ENCODE results near the gene LRRC2.
"Not testable (repeated sequence)": the region's sequence is repeated elsewhere in the genome, so short reads cannot be mapped to it uniquely, and the experiment has no call there.

LRRC2 gene

GRCh38 chr3:46566040-46566641 is at the start of gene LRRC2:
Gene LRRC2, minus strand, starts transcription at chr3:46566302. Its CDS starts 14,711 bp downstream, at chr3:46551591.
- no peak for DNase-seq (ENCODE audit: low read depth)

- no peak for DNase-seq (ENCODE audit: low read depth)
Measured at GRCh38 chr3:46615050-46615775, 49.1 kb upstream of the LRRC2 start.

GRCh38 chr3:46614431-46614830 is 48.3 kb upstream of the LRRC2 start:
- DNase-seq (ENCODE audit: low read depth): no peak

- DNase-seq (ENCODE audit: low read depth): no peak
Measured at GRCh38 chr3:46613313-46614005, 47.4 kb upstream of the LRRC2 start.

GRCh38 chr3:46612324-46612723 is 46.2 kb upstream of the LRRC2 start, which contains the start of gene FAM240A:
Gene FAM240A, plus strand, starts transcription at chr3:46612525. Its CDS starts 159 bp downstream, at chr3:46612684.
- DNase-seq (ENCODE audit: low read depth): no peak

- DNase-seq (ENCODE audit: low read depth): no peak
Measured at GRCh38 chr3:46609944-46610722, 44.0 kb upstream of the LRRC2 start.

- DNase-seq (ENCODE audit: low read depth): no peak
Measured at GRCh38 chr3:46609212-46609721, 43.2 kb upstream of the LRRC2 start.

GRCh38 chr3:46607603-46608028 is 41.5 kb upstream of the LRRC2 start:
- DNase-seq (ENCODE audit: low read depth): no peak

- no peak for DNase-seq (ENCODE audit: low read depth)
Measured at GRCh38 chr3:46604127-46604526, 38.0 kb upstream of the LRRC2 start.

GRCh38 chr3:46603446-46604046 is 37.4 kb upstream of the LRRC2 start:
- DNase-seq (ENCODE audit: low read depth): no peak

GRCh38 chr3:46599590-46599989 is 33.5 kb upstream of the LRRC2 start:
- DNase-seq (ENCODE audit: low read depth): no peak

- DNase-seq (ENCODE audit: low read depth): no peak
Measured at GRCh38 chr3:46595819-46596314, 29.8 kb upstream of the LRRC2 start.

GRCh38 chr3:46594723-46595122 is 28.6 kb upstream of the LRRC2 start:
- DNase-seq (ENCODE audit: low read depth): no peak

GRCh38 chr3:46593979-46594378 is 27.9 kb upstream of the LRRC2 start:
- no peak for DNase-seq (ENCODE audit: low read depth)

GRCh38 chr3:46593274-46593862 is 27.3 kb upstream of the LRRC2 start:
- DNase-seq (ENCODE audit: low read depth): no peak

- DNase-seq (ENCODE audit: low read depth): not testable (repeated sequence)
Measured at GRCh38 chr3:46587268-46587667, 21.2 kb upstream of the LRRC2 start.

- DNase-seq (ENCODE audit: low read depth): no peak
Measured at GRCh38 chr3:46586738-46587246, 20.7 kb upstream of the LRRC2 start.

- DNase-seq (ENCODE audit: low read depth): no peak
Measured at GRCh38 chr3:46585799-46586693, 19.9 kb upstream of the LRRC2 start.

- DNase-seq (ENCODE audit: low read depth): no peak
Measured at GRCh38 chr3:46584598-46585467, 18.7 kb upstream of the LRRC2 start.

Data from HS-27A (cell line).